Activated CD4-positive, alpha-beta T cell treated with anti-CD3 and anti-CD28 coated beads, Interleukin-2, amount 10 ng/mL, durations not matched to agents 7 days and 5 days (primary cell): ENCODE measurements around the gene INKA2. TPM values are rescaled to one million over a fixed set of nuclear protein-coding genes. Genes with fewer than 3 reads are reported as not detected.
"Not testable (repeated sequence)": the region's sequence is repeated elsewhere in the genome, so short reads cannot be mapped to it uniquely, and the experiment has no call there.

ENCODE experiments used
- CTCF ChIA-PET: fragments of 350-600 bp; sonication (Branson Sonifier 250); formaldehyde crosslinking; loops from one replicate; lab custom pipeline; 2021; ENCODE audit warnings: antibody characterized with exemption; lab: Charles Lee
- POLR2A ChIA-PET: fragments of 350-600 bp; sonication (Branson Sonifier 250); formaldehyde crosslinking; loops from one replicate; lab custom pipeline; 2021; ENCODE audit warnings: antibody characterized with exemption; lab: Charles Lee
- DNase-seq: peaks from one replicate; pipeline ENCODE4 v3.0.0-alpha.2; 2020
- H3K27ac Mint-ChIP-seq: one replicate; pipeline ENCODE4 v1.8.0; 2021; ENCODE audit warnings: mild to moderate bottlenecking, moderate library complexity, mixed read lengths
- H3K27me3 Mint-ChIP-seq: one replicate; pipeline ENCODE4 v1.8.0; 2021; ENCODE audit warnings: mixed read lengths
- H3K36me3 Mint-ChIP-seq: one replicate; pipeline ENCODE4 v1.8.0; 2021; ENCODE audit warnings: low read depth, mixed read lengths
- H3K4me1 Mint-ChIP-seq: one replicate; pipeline ENCODE4 v1.8.0; 2021; ENCODE audit warnings: mixed read lengths
- H3K4me3 Mint-ChIP-seq: one replicate; pipeline ENCODE4 v1.8.0; 2021; ENCODE audit warnings: mild to moderate bottlenecking, moderate library complexity, mixed read lengths
- H3K9me3 Mint-ChIP-seq: one replicate; pipeline ENCODE4 v1.8.0; 2021; ENCODE audit warnings: mixed read lengths
- total RNA-seq, 2 experiments: library from RNA; stranded (reverse); gene quantifications; one replicate each; pipeline ENCODE4 v1.2.3, GENCODE V29; 2021

INKA2 gene
- total RNA-seq, 2 experiments from 2014 or later = 2.4 to 4.2 TPM

DNA sequence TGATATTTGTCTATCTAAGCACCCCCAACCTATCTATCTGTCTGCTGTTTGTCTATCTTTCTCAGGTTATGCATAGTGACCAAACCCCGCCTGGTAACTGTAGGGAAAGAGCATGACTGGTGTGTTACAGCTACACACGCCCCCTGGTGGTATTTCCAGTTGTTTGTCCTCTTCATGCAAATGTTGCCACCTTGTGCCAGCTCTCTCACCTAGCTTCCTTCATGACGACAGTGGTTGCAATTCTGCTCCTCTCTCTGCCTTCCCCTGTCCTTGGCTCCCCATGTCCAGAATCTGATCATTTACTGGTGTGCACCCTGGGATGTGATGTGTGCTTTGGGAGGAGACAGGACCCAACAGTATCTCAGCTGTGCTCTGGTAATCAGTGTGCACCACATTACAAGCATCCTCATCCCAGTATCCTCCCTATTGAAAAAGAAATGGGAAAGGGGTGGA lies 8.1 kb upstream of the INKA2 start:
- Mint-ChIP-seq H3K36me3 (no peaks in the 10 kb centered on the region), H3K9me3 (peaks cover 2% of the 10 kb centered on the region), H3K27ac (no peak overlapping the region), H3K27me3 (peaks cover 17% of the 10 kb centered on the region), H3K4me1 (peaks cover 14% of the 10 kb centered on the region), H3K4me3 (no peak overlapping the region)
- ChIA-PET POLR2A (interaction anchor here (1.4 kb wide), 1 partner anchor 240 kb away, joined by 6 read pairs; no protein-coding TSS in a partner anchor), CTCF (interaction anchor here (0.6 to 2.9 kb wide), 17 partner anchors 8 to 276 kb away, joined by 3 to 14 read pairs (median 3); partner anchors contain the start of gene INKA2)
- DNase-seq = peak; percentile 87

DNA sequence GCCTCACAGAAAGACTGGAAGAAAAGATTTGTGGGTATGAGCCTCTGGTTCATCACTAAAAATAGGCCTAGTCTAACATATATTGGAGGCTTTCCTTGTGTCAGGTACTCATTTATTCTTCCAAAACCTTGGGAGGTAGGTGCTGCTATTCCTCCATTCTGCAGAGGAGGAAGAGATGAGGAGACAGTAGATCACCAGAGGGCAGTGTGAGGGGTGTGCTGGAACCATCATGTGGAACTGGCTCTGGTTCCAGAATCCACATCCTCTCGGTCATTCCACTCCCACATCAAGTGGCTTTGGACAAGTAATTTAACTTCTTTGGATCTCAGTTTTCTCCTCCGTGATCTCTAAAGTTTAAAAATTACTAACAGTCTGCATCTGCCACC lies 7.4 kb upstream of the INKA2 start:
- no peak for DNase-seq
- Mint-ChIP-seq H3K9me3 (peaks cover 2% of the 10 kb centered on the region), H3K4me1 (peaks cover 9% of the 10 kb centered on the region), H3K27me3 (peaks cover 24% of the 10 kb centered on the region), H3K4me3 (no peak overlapping the region), H3K27ac (no peak overlapping the region), H3K36me3 (no peaks in the 10 kb centered on the region)
- ChIA-PET POLR2A (interaction anchor here (1.4 kb wide), 1 partner anchor 239 kb away, joined by 6 read pairs; no protein-coding TSS in a partner anchor), CTCF (interaction anchor here (0.5 to 2.9 kb wide), 16 partner anchors 7 to 275 kb away, joined by 3 to 14 read pairs (median 4); partner anchors contain the start of gene INKA2)

DNA sequence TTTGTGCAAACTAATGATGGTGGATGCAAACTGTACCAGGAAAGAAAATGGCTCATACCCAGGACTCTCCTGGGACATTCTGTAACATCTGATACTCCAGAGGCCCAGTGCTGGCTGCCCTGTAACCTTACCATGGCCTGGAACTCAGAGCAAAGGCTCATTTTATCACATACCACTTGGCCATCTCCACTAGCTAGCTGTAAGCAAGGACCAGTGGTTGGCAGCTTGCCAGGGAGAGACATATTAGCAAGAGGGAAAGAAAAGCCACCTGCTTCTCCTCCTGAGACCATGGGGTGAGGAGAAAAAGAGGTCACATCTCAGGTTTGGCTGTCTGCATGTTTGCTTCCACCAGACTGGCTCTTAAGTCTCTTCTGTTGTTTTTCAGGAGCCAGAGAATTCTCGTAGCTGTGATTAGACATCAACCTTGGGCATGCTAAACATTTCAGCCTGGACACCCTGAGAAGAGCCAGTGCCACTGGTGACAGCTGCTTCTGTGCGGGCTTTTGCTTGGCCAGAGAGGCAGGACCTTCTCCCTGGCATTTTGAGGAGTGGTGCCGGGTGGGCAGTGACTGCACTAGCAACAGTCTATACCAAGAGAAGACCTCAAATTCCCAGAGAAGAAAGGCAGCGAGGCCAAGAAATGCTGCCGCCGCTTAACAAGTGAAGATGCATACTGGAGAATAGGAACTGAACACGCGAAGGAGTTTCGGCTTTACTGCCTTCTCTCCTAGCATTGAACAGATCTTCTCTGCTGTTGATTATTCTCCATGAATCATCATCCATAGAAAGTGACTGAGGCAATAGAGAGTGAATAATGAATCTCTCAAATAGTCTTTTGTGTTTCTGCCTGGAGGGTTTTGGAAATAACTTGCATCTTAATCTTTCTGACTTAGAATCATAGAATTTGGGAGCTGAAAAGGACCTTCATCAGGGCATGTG lies 6.7 kb upstream of the INKA2 start:
- no peak for DNase-seq
- Mint-ChIP-seq H3K27me3 (peaks cover 30% of the 10 kb centered on the region), H3K27ac (no peak overlapping the region), H3K36me3 (no peaks in the 10 kb centered on the region), H3K4me3 (no peak overlapping the region), H3K4me1 (peaks cover 10% of the 10 kb centered on the region), H3K9me3 (peaks cover 2% of the 10 kb centered on the region)
- CTCF ChIA-PET = interaction anchor here (0.5 to 2.9 kb wide), 3 partner anchors 31 to 265 kb away, joined by 4 to 14 read pairs (median 10); no protein-coding TSS in a partner anchor
- POLR2A ChIA-PET = no interaction called here

DNA sequence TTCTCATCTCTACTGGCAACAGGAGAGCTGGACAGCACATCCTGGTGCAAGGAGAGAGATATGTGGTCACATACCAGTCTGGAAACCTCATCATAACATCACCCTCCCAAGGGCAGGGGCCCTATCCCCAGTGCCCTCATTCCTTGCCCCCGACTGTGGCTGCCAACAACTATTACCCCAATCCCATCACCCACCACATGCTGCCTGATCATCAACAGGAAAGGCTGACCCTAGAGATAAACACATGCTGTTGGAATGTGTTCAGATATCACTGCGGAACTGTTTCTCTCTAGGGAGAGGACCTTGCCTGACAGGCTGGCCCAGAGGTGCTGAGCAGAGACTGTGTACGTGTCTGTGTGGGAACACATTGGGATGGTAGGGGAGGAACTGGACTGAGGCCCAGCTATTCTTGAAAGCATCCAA lies 4.5 kb upstream of the INKA2 start:
- Mint-ChIP-seq H3K27ac (no peak overlapping the region), H3K4me1 (peaks cover 19% of the 10 kb centered on the region), H3K9me3 (peaks cover 2% of the 10 kb centered on the region), H3K27me3 (peaks cover 41% of the 10 kb centered on the region), H3K4me3 (no peak overlapping the region), H3K36me3 (peaks cover under 1% of the 10 kb centered on the region)
- CTCF ChIA-PET = interaction anchor here (0.8 to 3.0 kb wide), 2 partner anchors 11 to 236 kb away, joined by 4 to 11 read pairs; no protein-coding TSS in a partner anchor
- POLR2A ChIA-PET = no interaction called here
- no peak for DNase-seq

DNA sequence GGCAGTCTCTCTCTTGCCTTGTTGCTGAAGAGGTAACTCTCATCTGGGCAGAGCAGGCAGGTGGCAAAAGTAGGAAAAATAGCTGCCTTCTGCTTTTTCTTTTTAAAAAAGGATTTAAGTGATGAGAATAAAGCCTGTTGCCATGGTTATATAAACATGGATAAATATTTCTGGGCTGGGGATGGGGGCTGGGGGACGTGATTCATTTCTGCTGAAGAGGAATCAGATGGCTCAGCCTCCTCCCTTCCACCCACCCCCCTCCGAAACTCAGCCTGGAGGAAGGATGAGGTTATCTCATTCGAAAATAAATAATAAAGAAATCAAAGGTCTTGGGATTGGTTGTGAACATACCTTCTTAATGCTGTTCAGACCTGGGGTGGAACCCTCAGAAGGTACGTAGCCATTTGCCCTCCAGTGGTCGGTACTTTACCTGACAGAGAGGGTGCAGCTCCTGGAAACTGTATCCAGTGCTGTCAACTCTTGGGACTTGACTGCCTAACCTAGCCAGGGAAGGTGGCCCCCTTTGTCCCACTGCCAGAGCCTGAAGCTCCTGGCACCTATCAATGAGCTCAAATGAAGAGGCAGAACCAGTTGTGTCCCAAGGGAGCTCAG lies 3.8 kb upstream of the INKA2 start:
- peaks cover 42% of the 10 kb centered on the region for H3K27me3 Mint-ChIP-seq
- ChIA-PET CTCF (interaction anchor here (0.8 to 3.0 kb wide), 2 partner anchors 12 to 235 kb away, joined by 4 to 11 read pairs; no protein-coding TSS in a partner anchor), POLR2A (no interaction called here)
- peaks cover 2% of the 10 kb centered on the region for H3K9me3 Mint-ChIP-seq
- no peak overlapping the region for H3K4me3 Mint-ChIP-seq
- peaks cover 1% of the 10 kb centered on the region for H3K36me3 Mint-ChIP-seq
- peaks cover 22% of the 10 kb centered on the region for H3K4me1 Mint-ChIP-seq
- H3K27ac Mint-ChIP-seq = no peak overlapping the region
- DNase-seq = no peak

DNA sequence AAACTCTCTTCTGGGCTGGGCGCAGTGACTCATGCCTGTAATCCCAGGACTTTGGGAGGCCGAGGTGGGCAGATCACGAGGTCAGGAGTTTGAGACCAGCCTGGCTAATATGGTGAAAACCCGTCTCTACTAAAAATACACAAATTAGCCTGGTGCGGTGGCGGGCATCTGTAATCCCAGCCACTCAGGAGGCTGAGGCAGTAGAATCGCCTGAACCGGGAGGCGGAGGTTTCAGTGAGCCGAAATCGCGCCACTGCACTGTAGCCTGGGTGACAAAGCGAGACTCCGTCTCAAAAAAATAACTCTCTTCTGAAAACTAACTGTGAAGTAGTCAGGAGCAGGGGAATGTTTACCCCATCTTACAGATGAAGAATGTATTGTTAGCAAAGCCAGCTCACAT lies 3.1 kb upstream of the INKA2 start:
- peaks cover 42% of the 10 kb centered on the region for H3K27me3 Mint-ChIP-seq
- H3K27ac Mint-ChIP-seq, H3K36me3 Mint-ChIP-seq, DNase-seq, H3K9me3 Mint-ChIP-seq, POLR2A ChIA-PET, H3K4me3 Mint-ChIP-seq: not testable (repeated sequence)
- H3K4me1 Mint-ChIP-seq = peaks cover 26% of the 10 kb centered on the region
- CTCF ChIA-PET = interaction anchor here (3.0 kb wide), 1 partner anchor 234 kb away, joined by 11 read pairs; no protein-coding TSS in a partner anchor

DNA sequence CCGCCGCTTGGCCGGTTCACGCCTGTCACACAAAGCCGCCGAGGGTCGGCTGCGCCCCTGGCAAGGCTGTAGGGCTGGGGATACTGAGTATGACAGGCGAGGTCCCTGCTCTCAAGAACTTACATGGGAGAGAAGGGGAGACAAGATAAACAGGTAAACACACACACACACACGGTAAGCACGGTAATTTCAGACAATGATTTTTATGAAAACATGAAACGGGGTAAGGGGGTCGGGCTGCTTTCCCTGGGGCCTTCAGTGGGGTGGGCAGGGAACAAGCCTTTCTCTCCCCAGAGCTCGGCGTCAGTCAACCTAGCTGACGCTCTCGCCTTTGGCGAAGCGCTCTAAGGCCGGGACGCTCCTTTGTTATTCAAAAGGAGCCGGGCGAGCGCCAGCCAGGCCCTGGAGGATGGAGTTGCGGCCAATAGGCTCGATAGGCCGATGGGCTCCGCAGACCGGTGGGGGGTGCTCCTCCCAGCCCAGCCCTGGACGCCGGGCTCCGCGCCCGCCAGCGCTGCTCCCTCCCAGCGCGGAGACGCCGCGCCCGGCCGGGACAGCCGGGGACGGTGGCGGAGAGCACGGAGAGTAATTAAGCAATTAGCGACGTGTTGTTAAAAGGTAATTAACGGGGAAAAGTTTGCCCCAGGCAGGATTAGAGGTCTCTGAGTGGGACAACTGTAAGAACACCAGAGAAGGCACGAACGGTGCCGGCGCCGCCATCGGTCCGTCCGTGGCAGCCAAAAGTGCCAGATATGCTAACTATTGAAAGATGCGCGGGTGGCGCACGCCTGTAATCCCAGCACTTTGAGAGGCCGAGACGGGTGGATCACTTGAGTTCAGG lies 950 bp upstream of the INKA2 start:
- H3K36me3 Mint-ChIP-seq = peaks cover 3% of the 10 kb centered on the region
- no peak overlapping the region for H3K27ac Mint-ChIP-seq
- no peaks in the 10 kb centered on the region for H3K9me3 Mint-ChIP-seq
- peaks cover 22% of the 10 kb centered on the region for H3K4me1 Mint-ChIP-seq
- H3K4me3 Mint-ChIP-seq = peak overlapping the region; percentile 82
- H3K27me3 Mint-ChIP-seq = peaks cover 42% of the 10 kb centered on the region
- no peak for DNase-seq
- POLR2A ChIA-PET = no interaction called here
- CTCF ChIA-PET = interaction anchor here (0.9 to 1.7 kb wide), 5 partner anchors 10 to 258 kb away, joined by 3 to 5 read pairs (median 3); no protein-coding TSS in a partner anchor

DNA sequence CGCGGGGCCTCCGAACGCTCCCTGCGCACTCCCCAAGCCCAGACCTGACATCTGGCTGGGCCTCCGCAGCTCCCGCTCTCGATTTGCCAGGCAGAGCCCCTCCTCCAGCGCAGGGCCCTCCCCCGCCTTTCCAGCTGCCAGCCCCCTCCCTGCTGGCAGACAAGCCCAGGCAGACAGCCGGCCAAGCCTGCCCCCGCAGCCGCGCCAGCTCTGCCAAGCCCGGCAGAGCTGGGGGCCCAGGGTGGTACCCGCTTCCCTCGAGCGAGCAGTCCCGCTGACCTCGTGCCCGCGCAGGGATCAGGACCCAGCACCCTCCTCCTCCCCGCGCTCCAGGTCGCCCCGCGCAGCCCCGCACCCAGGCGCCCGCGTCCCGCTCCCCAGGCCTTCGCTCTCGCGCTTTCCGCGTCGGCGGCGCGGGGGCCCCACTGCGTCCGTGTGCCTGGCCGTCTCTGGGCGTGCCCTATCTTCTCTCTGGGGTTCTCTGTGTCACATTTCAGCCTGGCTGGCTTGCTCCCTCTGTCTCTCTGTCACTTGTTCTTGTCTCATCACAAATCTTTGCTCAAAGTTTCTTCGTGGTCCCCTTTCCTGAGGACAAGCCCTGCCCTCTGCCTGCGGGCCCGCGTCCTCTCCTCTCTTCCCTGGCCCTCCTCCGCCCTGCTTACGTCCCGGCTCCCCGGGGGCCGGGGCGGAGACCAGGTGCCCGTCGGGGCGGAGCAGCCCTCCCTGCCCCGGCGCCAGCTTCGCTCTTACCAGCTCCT lies 580 bp downstream of the INKA2 start:
- Mint-ChIP-seq H3K27ac (peak overlapping the region; percentile 83), H3K9me3 (no peaks in the 10 kb centered on the region), H3K4me3 (peak overlapping the region; percentile 82), H3K27me3 (peaks cover 37% of the 10 kb centered on the region), H3K36me3 (peaks cover 3% of the 10 kb centered on the region), H3K4me1 (peaks cover 23% of the 10 kb centered on the region)
- peak; percentile 51 for DNase-seq
- CTCF ChIA-PET = interaction anchor here (0.7 to 3.0 kb wide), 12 partner anchors 9 to 257 kb away, joined by 3 to 13 read pairs (median 4); no protein-coding TSS in a partner anchor
- POLR2A ChIA-PET = interaction anchor here (0.6 kb wide), 1 partner anchor 522 kb away, joined by 4 read pairs; no protein-coding TSS in a partner anchor

DNA sequence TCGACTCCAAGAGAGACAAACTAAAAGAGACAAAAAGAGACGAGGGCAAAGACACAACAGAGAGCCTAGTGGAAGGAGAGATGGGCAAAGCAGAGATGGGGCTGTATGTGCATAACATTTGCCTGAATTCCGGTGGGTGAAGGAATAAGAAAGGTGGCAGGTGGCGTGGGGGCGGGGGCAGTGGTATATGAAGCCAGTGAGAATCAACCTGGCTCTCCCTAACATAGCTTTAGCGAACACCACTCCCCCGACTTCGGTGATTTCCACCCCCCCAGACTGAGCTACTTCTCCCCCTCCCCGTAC lies 1.1 kb downstream of the INKA2 start:
- H3K4me1 Mint-ChIP-seq = peaks cover 26% of the 10 kb centered on the region
- H3K27ac Mint-ChIP-seq = no peak overlapping the region
- ChIA-PET POLR2A (no interaction called here), CTCF (interaction anchor here (0.5 to 3.0 kb wide), 8 partner anchors 10 to 230 kb away, joined by 3 to 13 read pairs (median 4); no protein-coding TSS in a partner anchor)
- peak overlapping the region; percentile 82 for H3K4me3 Mint-ChIP-seq
- peak; percentile 44 for DNase-seq
- no peaks in the 10 kb centered on the region for H3K9me3 Mint-ChIP-seq
- peaks cover 3% of the 10 kb centered on the region for H3K36me3 Mint-ChIP-seq
- H3K27me3 Mint-ChIP-seq = peaks cover 32% of the 10 kb centered on the region

DNA sequence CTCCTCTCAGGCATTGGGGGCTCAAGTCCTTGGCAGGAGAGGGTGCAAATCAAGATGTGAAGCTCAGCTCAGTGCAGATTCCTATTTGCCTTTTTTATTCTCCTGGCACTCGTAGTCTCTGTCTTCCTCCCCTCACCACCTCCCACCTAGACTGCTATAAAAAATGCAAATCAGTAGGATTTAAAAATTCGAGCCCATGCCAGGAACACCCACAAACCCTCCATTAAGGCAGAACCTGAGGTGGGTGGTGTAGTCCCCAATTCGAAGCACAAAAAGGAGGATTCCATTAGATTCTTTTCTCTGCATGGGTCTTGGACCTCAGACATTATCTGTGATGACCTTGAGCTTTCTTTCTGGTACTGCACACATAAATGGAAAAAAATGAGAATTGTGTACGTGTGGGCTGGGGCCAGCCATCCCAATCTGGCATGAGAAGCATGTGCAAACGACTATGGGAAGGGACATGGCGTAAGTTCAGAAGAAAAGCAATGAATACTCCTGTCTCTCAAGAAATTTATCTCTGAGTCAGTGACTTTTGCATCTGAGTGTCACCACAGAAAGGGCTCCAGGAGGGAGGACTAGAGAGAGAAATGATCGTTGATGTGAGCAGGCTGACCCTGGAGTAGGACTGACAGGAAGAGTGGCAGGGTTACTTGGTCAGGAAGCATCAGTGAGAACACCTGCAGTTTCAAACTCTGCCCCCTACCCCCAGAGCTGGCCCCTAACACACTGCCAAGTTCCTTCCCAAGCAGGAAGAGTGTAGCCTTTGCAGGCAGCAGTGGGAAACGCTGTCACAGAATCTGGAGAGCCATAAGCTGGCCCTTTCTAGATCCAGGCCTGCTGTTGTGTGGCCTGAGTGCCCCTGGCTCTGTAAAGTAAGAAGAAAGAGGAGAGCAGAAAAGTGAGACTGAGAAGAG lies 1.7 kb downstream of the INKA2 start:
- Mint-ChIP-seq H3K4me1 (peaks cover 27% of the 10 kb centered on the region), H3K4me3 (peak overlapping the region; percentile 82), H3K27me3 (peaks cover 30% of the 10 kb centered on the region), H3K36me3 (peaks cover 3% of the 10 kb centered on the region), H3K27ac (no peak overlapping the region), H3K9me3 (no peaks in the 10 kb centered on the region)
- POLR2A ChIA-PET = no interaction called here
- CTCF ChIA-PET = interaction anchor here (0.5 to 3.0 kb wide), 10 partner anchors 9 to 230 kb away, joined by 3 to 13 read pairs (median 4); no protein-coding TSS in a partner anchor
- DNase-seq = no peak
